Calu3 (cell line): ENCODE measurements around the gene LARP1. TPM values are rescaled to one million over a fixed set of nuclear protein-coding genes. Genes with fewer than 3 reads are reported as not detected.

Experiments
- BruUV-seq: library from RNA; stranded (reverse); fragments of 400-500 nt; replicated peaks from 2 replicates; lab custom pipeline; 2021; lab: Mats Ljungman, UMichigan
- CTCF ChIA-PET: fragments of 300-600 bp; sonication (Branson Sonifier 250); formaldehyde crosslinking; loops from one replicate; lab custom pipeline; 2022; ENCODE audit warnings: antibody characterized with exemption; lab: Charles Lee
- DNase-seq: peaks from one replicate; pipeline ENCODE4 v3.0.0; 2022
- H3K27ac Mint-ChIP-seq: one replicate; pipeline ENCODE4 v1.8.0; 2022; ENCODE audit warnings: mixed read lengths; ENCODE audit not compliant: unreplicated experiment
- H3K27me3 Mint-ChIP-seq: one replicate; pipeline ENCODE4 v1.8.0; 2022; ENCODE audit warnings: mixed read lengths; ENCODE audit not compliant: unreplicated experiment
- H3K36me3 Mint-ChIP-seq: one replicate; pipeline ENCODE4 v1.8.0; 2022; ENCODE audit warnings: mild to moderate bottlenecking, moderate library complexity, mixed read lengths; ENCODE audit not compliant: insufficient read depth, unreplicated experiment
- H3K4me1 Mint-ChIP-seq: one replicate; pipeline ENCODE4 v1.8.0; 2022; ENCODE audit warnings: mild to moderate bottlenecking, low read depth, mixed read lengths; ENCODE audit not compliant: unreplicated experiment
- H3K4me3 Mint-ChIP-seq: one replicate; pipeline ENCODE4 v1.8.0; 2022; ENCODE audit warnings: mild to moderate bottlenecking, low read depth, moderate library complexity, mixed read lengths; ENCODE audit not compliant: unreplicated experiment
- H3K9me3 Mint-ChIP-seq: one replicate; pipeline ENCODE4 v1.8.0; 2022; ENCODE audit warnings: low read depth, mixed read lengths; ENCODE audit not compliant: unreplicated experiment
- CTCF ChIP-seq: fragments of 200-600 bp; IDR thresholded peaks from one replicate; pipeline ENCODE4 v1.8.0; 2022; ENCODE audit warnings: antibody characterized with exemption; ENCODE audit not compliant: unreplicated experiment
- intact Hi-C: fragments of 100-400 bp; cut with micrococcal nuclease; formaldehyde crosslinking; loops from one replicate; pipeline ENCODE4 v1.10.0; 2022; ENCODE audit not compliant: unreplicated experiment
- total RNA-seq: library from RNA; stranded (reverse); gene quantifications from 2 replicates; pipeline ENCODE4 v1.2.3, GENCODE V29; 2022

The LARP1 gene
- total RNA-seq, 1 experiment from 2014 or later = 339 TPM

DNA sequence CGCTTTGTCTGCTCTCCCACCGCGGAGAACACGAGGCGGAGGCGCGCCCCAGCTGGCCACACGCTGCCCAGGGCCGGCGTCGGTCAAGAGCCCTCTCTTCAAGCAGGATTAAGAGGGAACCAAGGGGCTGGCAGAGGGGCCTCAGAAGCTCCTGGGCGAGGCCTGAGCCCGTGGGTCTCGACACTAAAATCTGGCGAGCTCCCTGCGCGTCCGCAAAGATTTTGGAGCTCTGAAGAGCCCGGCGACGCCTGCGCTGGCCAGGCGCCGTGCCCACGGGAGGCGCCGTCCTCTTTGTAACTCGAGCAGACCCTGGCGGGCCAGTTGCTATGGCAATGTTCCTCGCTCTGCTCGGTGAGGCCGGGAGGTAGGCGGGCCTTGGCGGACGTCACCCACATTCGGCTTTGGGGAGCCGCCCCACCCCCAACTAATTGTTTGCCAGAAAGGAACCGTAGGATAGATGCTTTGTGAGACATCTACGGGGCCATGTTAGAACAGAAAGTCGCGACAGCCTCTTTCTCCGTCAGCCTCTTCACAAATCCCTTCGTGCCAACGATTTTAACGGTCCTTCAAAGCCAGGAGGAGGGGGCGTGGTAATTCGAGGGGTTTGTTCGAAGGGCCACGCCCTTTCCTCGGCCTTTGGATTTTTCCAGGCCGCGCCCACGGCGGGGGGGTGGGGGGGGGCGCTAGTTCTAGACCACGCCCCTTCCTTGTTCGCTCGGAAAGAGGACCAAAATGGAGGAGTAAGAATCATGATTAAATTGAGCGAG lies 102.5 kb downstream of the LARP1 start:
- no peak for TF ChIP-seq CTCF
- Mint-ChIP-seq H3K4me1 (peaks cover 23% of the 10 kb centered on the region), H3K27me3 (no peaks in the 10 kb centered on the region), H3K36me3 (peaks cover 35% of the 10 kb centered on the region), H3K9me3 (no peaks in the 10 kb centered on the region), H3K27ac (peak overlapping the region; percentile 95), H3K4me3 (peak overlapping the region; percentile 100)
- BruUV-seq = no TSS peak
- intact Hi-C loops = loop anchor here (2.0 kb wide), 2 partner anchors 99 to 207 kb away; no protein-coding TSS in a partner anchor
- CTCF ChIA-PET = interaction anchor here (0.6 to 1.2 kb wide), 3 partner anchors 11 to 207 kb away, joined by 3 to 4 read pairs (median 3); no protein-coding TSS in a partner anchor
- peak; percentile 97 for DNase-seq

DNA sequence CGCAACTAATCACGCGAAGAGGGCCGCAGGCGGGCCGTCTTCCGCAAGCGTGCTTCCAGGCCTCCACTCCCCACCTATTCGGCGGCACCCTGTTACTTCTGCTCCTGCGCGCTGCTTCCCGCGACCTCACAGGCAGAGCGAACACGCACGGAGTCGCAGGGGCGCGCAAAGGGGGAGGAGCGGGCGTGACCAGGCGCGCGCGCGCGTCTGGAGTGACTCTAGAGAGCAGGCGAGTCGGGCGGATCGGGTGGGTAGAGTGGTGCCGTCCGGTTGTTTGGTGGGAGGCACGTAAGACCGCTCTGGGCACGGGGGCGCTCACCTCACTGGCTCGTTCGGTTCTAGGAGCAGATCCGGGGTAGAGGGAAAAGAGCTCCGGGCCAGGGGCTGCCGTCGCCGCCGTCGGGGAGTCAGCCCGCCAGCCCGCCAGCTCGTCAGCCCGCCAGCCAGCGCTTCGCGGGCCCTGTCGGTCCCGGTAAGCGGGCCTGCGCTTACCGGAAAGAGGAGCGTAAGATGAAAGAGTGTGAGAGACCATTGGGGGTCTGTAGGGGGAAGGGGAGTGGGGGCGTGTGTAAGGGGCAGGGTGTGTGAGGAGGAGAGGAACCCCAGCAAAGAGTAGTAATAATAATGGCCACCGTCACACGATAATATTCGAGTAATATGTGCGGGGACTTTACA lies 103.3 kb downstream of the LARP1 start, which contains the start of gene CNOT8:
Gene CNOT8 (plus strand): TSS at position 331 of the 675 bp plus-strand sequence. CDS start 4,652 bp downstream, outside the sequence.
- Mint-ChIP-seq H3K9me3 (no peaks in the 10 kb centered on the region), H3K36me3 (peaks cover 35% of the 10 kb centered on the region), H3K4me1 (peaks cover 23% of the 10 kb centered on the region), H3K4me3 (peak within 1 kb of the TSS; percentile 100), H3K27me3 (no peaks in the 10 kb centered on the region), H3K27ac (peak within 1 kb of the TSS; percentile 95)
- no peak for TF ChIP-seq CTCF
- BruUV-seq = no TSS peak
- CTCF ChIA-PET = interaction anchor here (0.6 to 1.0 kb wide), 5 partner anchors 27 to 894 kb away, joined by 3 to 7 read pairs (median 3); no protein-coding TSS in a partner anchor
- intact Hi-C loops = loop anchor here (2.0 kb wide), 1 partner anchor 208 kb away; no protein-coding TSS in a partner anchor
- DNase-seq = peak; percentile 99

DNA sequence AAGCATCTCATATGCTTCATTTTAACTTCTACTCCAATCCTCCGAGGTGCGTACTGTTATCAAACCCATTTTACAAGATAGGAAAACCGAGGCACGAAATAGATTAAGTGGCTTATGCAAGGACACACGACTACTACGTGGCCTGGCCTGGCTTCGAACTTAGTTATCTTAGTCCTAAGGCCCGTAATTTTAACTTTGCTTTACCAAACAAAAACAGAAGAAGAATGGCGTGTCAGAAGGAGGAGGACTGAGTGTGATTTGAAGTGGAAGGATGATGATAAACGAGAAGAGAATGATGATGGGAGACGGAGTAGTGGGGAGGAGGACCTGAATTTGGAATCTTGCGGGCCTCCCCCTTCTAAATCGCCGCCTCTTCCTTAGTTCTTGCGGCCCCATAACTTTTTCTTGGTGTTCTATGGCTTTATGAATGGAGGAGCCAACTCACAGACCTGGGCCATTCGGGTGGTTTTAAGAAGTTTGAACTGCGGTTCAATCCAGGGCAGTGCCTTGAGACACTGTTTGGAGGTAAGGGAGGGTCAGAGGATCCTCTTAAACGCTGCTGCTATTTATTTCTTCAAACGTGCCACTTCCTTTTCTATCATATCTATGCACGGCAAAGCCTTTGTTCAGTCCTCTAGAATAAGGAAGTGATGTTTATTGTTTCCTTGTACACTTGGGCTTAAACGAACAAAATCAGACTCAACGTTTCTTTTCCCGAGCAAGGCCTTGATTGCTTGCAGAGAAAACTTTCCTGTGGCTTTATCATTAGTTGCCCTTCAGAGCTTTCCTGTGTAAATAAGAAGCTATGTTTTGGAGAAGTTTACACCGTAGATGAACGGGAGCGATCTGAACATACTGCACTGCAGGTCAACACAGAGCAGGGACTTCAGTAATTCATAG lies 104.0 kb downstream of the LARP1 start:
- H3K36me3 Mint-ChIP-seq = peaks cover 35% of the 10 kb centered on the region
- H3K9me3 Mint-ChIP-seq = no peaks in the 10 kb centered on the region
- TF ChIP-seq CTCF = no peak

DNA sequence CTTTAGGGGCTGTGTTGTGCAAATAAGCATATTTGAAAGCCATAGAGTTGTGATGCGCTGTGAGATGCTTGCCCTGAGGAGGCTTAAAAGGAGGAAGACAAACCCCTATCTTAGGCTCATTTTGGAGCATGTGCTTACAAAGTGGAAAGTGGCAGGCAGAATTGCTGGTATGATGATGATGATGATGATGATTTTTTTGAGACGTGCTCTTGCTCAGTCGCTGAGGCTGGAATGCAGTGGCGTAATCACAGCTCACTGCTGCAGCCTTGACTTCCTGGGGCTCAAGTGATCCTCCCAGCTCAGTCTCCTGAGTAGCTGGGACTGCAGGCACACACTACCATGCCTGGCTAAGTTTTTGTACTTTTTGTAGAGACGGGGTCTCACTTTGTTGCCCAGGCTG lies 104.9 kb downstream of the LARP1 start:
- Mint-ChIP-seq H3K27ac (peak overlapping the region; percentile 95), H3K27me3 (no peaks in the 10 kb centered on the region), H3K4me3 (peak overlapping the region; percentile 100), H3K4me1 (peaks cover 23% of the 10 kb centered on the region), H3K9me3 (no peaks in the 10 kb centered on the region), H3K36me3 (peaks cover 38% of the 10 kb centered on the region)
- intact Hi-C loops = no loop called here
- BruUV-seq = no TSS peak
- CTCF ChIA-PET = interaction anchor here (0.6 to 0.9 kb wide), 2 partner anchors 94 to 96 kb away, joined by 3 to 4 read pairs; no protein-coding TSS in a partner anchor
- DNase-seq = peak; percentile 28
- TF ChIP-seq CTCF = no peak

More for the DNA sequence above, 104.0 kb downstream of the LARP1 start:
- Mint-ChIP-seq H3K27me3 (no peaks in the 10 kb centered on the region), H3K4me1 (peaks cover 23% of the 10 kb centered on the region), H3K4me3 (peak overlapping the region; percentile 100), H3K27ac (peak overlapping the region; percentile 95)
- no peak for DNase-seq
- CTCF ChIA-PET = interaction anchor here (0.6 to 1.0 kb wide), 5 partner anchors 27 to 894 kb away, joined by 3 to 7 read pairs (median 3); no protein-coding TSS in a partner anchor
- intact Hi-C loops = loop anchor here (2.0 kb wide), 1 partner anchor 208 kb away; no protein-coding TSS in a partner anchor
- TSS peak; percentile 46 for BruUV-seq
